GM11168 (cell line): ENCODE measurements around the gene CHST1.

Experiments
- in situ Hi-C: fragments of 300-500 bp; cut with MboI; formaldehyde crosslinking; loops from one replicate; pipeline ENCODE4 v1.12.0; 2022; ENCODE audit warnings: low sequenced_read_pairs; ENCODE audit not compliant: unreplicated experiment

CHST1 gene

GRCh38 chr11:45647786-45648185 is 17.6 kb downstream of the CHST1 start:
- in situ Hi-C loops = no loop called here

GRCh38 chr11:45647329-45647728 is 18.1 kb downstream of the CHST1 start:
- in situ Hi-C loops = no loop called here

GRCh38 chr11:45646275-45646927 is 19.0 kb downstream of the CHST1 start:
- in situ Hi-C loops = no loop called here

GRCh38 chr11:45644981-45645889 is 20.2 kb downstream of the CHST1 start:
- in situ Hi-C loops = no loop called here

GRCh38 chr11:45643598-45644260 is 21.7 kb downstream of the CHST1 start:
- in situ Hi-C loops = no loop called here

GRCh38 chr11:45641961-45642360 is 23.5 kb downstream of the CHST1 start:
- in situ Hi-C loops = no loop called here

GRCh38 chr11:45638051-45638450 is 27.4 kb downstream of the CHST1 start:
- in situ Hi-C loops = no loop called here

- in situ Hi-C loops = no loop called here
Observed at GRCh38 chr11:45635907-45636306, 29.5 kb downstream of the CHST1 start.

- in situ Hi-C loops = no loop called here
Observed at GRCh38 chr11:45625611-45626010, 39.8 kb downstream of the CHST1 start.

- in situ Hi-C loops = no loop called here
Observed at GRCh38 chr11:45624095-45624494, 41.3 kb downstream of the CHST1 start.

- in situ Hi-C loops = no loop called here
Observed at GRCh38 chr11:45622861-45623260, 42.6 kb downstream of the CHST1 start.

GRCh38 chr11:45622283-45622682 is 43.1 kb downstream of the CHST1 start:
- in situ Hi-C loops = no loop called here

GRCh38 chr11:45621588-45621987 is 43.8 kb downstream of the CHST1 start:
- in situ Hi-C loops = no loop called here

GRCh38 chr11:45620243-45620642 is 45.2 kb downstream of the CHST1 start:
- in situ Hi-C loops = no loop called here

- in situ Hi-C loops = no loop called here
Observed at GRCh38 chr11:45618897-45619296, 46.5 kb downstream of the CHST1 start.

- in situ Hi-C loops = no loop called here
Observed at GRCh38 chr11:45617871-45618601, 47.4 kb downstream of the CHST1 start.

- in situ Hi-C loops = no loop called here
Observed at GRCh38 chr11:45616802-45617549, 48.4 kb downstream of the CHST1 start.

- in situ Hi-C loops = no loop called here
Observed at GRCh38 chr11:45615182-45615792, 50.1 kb downstream of the CHST1 start.

GRCh38 chr11:45614196-45614828 is 51.1 kb downstream of the CHST1 start:
- in situ Hi-C loops = no loop called here
